HepG2 (cell line): ENCODE results near the gene CFAP99. TPM values are rescaled to one million over a fixed set of nuclear protein-coding genes. Genes with fewer than 3 reads are reported as not detected.

ENCODE experiments used
- ATAC-seq: fragments of 200-7000 bp; cut with Tn5 transposase; 3 replicates; pipeline ENCODE4 v1.9.1; 2020; ENCODE audit warnings: mild to moderate bottlenecking, moderate library complexity
- BruUV-seq: library from RNA; stranded (reverse); fragments of 400-500 nt; replicated peaks from 2 replicates; lab custom pipeline; 2021; lab: Mats Ljungman, UMichigan
- CTCF ChIA-PET: fragments of 300-600 bp; formaldehyde crosslinking; extraction: SDS; loops from one replicate; lab custom pipeline; 2021; ENCODE audit warnings: low total read pairs, inconsistent platforms, low intra/inter-chr PET ratio; lab: Yijun Ruan, JAX
- POLR2A ChIA-PET: fragments of 350-600 bp; sonication (Branson Sonifier 250); formaldehyde crosslinking; loops from one replicate; lab custom pipeline; 2020; ENCODE audit warnings: antibody characterized with exemption, inconsistent platforms; lab: Yijun Ruan, JAX
- DNase-seq: peaks from one replicate; pipeline ENCODE4 v3.0.0-alpha.2; 2015; ENCODE audit warnings: low spot score
- FAIRE-seq: peaks from 3 replicates; lab custom pipeline; 2011; peaks lifted over from hg19 to GRCh38; lab: Jason Lieb, UNC
- H2AFZ ChIP-seq: one replicate; pipeline ENCODE4 v1.6.1; 2011; ENCODE audit warnings: low read length, inconsistent platforms
- H3K27ac ChIP-seq: fragments of 300-600 bp; 3 replicates; pipeline ENCODE4 v1.8.0; 2011; ENCODE audit warnings: mixed run types, mild to moderate bottlenecking, mixed read lengths, low read length, inconsistent platforms; ENCODE audit not compliant: insufficient read depth; ENCODE audit errors: extremely low read length
- H3K27me3 ChIP-seq, 2 experiments: fragments of 200-600 bp in 1 of 2; 2 replicates in 1 of 2; 3 replicates in 1 of 2; pipeline versions ENCODE4 v1.6.0 to v1.8.0; 2011; ENCODE audit warnings: low read length in 2 of 2, mild to moderate bottlenecking in 2 of 2, moderate library complexity in 2 of 2, inconsistent platforms in 1 of 2; ENCODE audit not compliant: insufficient read depth in 2 of 2, control insufficient read depth in 1 of 2
- H3K36me3 ChIP-seq, 2 experiments: fragments of 200-600 bp in 1 of 2; replicated peaks in 1 of 2; 2 replicates in 1 of 2; 3 replicates in 1 of 2; pipeline versions ENCODE4 v1.5.1 to v1.8.0; 2011; ENCODE audit warnings: low read length in 2 of 2, inconsistent platforms in 1 of 2; ENCODE audit not compliant: insufficient read depth in 2 of 2, control insufficient read depth in 1 of 2
- H3K4me1 ChIP-seq: 2 replicates; pipeline ENCODE4 v1.5.1; 2012; ENCODE audit warnings: low read length, inconsistent platforms; ENCODE audit not compliant: insufficient read depth
- H3K4me2 ChIP-seq: 2 replicates; pipeline ENCODE4 v1.6.0; 2011; ENCODE audit warnings: low read depth, low read length, inconsistent platforms
- H3K4me3 ChIP-seq, 3 experiments: fragments of 200-600 bp in 1 of 3; sonication (generic), shearing (Covaris generic) in 1 of 3; replicated peaks in 1 of 3; 2 replicates each; pipeline ENCODE4 v1.5.1; 2011 to 2016; ENCODE audit warnings: low read length in 3 of 3, inconsistent platforms in 2 of 3, low read depth in 2 of 3, mild to moderate bottlenecking in 2 of 3, control low read depth in 1 of 3, mixed read lengths in 1 of 3; ENCODE audit not compliant: insufficient read depth in 1 of 3
- H3K79me2 ChIP-seq: one replicate; pipeline ENCODE4 v1.6.1; 2011; ENCODE audit warnings: low read length, inconsistent platforms; ENCODE audit not compliant: insufficient read depth
- H3K9ac ChIP-seq: 2 replicates; pipeline ENCODE4 v1.6.0; 2011; ENCODE audit warnings: mild to moderate bottlenecking, low read depth, low read length, inconsistent platforms; ENCODE audit not compliant: insufficient read depth
- H3K9me3 ChIP-seq: 2 replicates; pipeline ENCODE4 v1.5.1; 2012; ENCODE audit warnings: mild to moderate bottlenecking, low read length
- H4K20me1 ChIP-seq: 2 replicates; pipeline ENCODE4 v1.6.0; 2011; ENCODE audit warnings: inconsistent platforms, mild to moderate bottlenecking, low read length, moderate library complexity; ENCODE audit not compliant: insufficient read depth
- ADNP ChIP-seq: sonication (generic); formaldehyde crosslinking; IDR thresholded peaks from 2 replicates; pipeline ENCODE4 v1.4.0; 2020; ENCODE audit warnings: missing genetic modification reagents
- ATRX ChIP-seq: sonication (generic); formaldehyde crosslinking; IDR thresholded peaks from 2 replicates; pipeline ENCODE4 v1.4.0; 2020; ENCODE audit warnings: missing genetic modification reagents, borderline replicate concordance
- BRCA1 ChIP-seq: sonication (generic); formaldehyde crosslinking; IDR thresholded peaks from 2 replicates; pipeline ENCODE4 v1.4.0; 2020; ENCODE audit warnings: missing genetic modification reagents
- FOXJ3 ChIP-seq: sonication (generic); formaldehyde crosslinking; IDR thresholded peaks from 2 replicates; pipeline ENCODE4 v1.4.0; 2020; ENCODE audit warnings: missing genetic modification reagents, mild to moderate bottlenecking, borderline replicate concordance
- REPIN1 ChIP-seq: sonication (generic); formaldehyde crosslinking; IDR thresholded peaks from 2 replicates; pipeline ENCODE4 v1.8.0; 2022; ENCODE audit warnings: missing genetic modification reagents, low read depth, mild to moderate bottlenecking, borderline replicate concordance
- ZFP36 ChIP-seq: fragments of 150-350 bp; IDR thresholded peaks from 2 replicates; pipeline ENCODE4 v1.6.1; 2018; ENCODE audit warnings: borderline replicate concordance, low read length, low read depth; ENCODE audit not compliant: partially characterized antibody
- ZNF790 ChIP-seq: sonication (generic); formaldehyde crosslinking; IDR thresholded peaks from 2 replicates; pipeline ENCODE4 v1.8.0; 2022; ENCODE audit warnings: missing genetic modification reagents, mild to moderate bottlenecking, borderline replicate concordance
- WGBS: methylation state at CpG from one replicate; pipeline ENCODE4 v1.1.6; 2017; ENCODE audit warnings: low lambda C conversion rate; 5-methylcytosine and 5-hydroxymethylcytosine counted together
- in situ Hi-C: cut with HindIII; loops from 2 replicates; pipeline ENCODE4 v1.10.0; 2017; ENCODE audit warnings: low pct_unique_long_range_greater_than_20kb; ENCODE audit not compliant: extremely low pct_ligation_motif_present
- intact Hi-C: fragments of 100-400 bp; cut with micrococcal nuclease; formaldehyde crosslinking; loops from one replicate; pipeline ENCODE4 v1.10.0; 2022; ENCODE audit not compliant: unreplicated experiment
- polyA plus RNA-seq, 8 experiments: library from polyadenylated mRNA; depleted of rRNA in 3 of 8; stranded (reverse) in 7 of 8; unstranded in 1 of 8; fragments of >200 nt; fragmentation: Illumina TruSeq in 4 of 8; extraction: Trizol in 4 of 8; gene quantifications; 2 replicates each; pipeline versions ENCODE4 v1.2.1 to v1.2.3, GENCODE V29; 2011 to 2016; ENCODE audit warnings: low read depth in 4 of 8, missing spikeins in 1 of 8, mixed read lengths in 1 of 8; ENCODE audit not compliant: insufficient read depth in 1 of 8
- total RNA-seq, 5 experiments: library from RNA; depleted of rRNA; stranded (reverse); fragments of >200 nt; fragmentation: Illumina TruSeq; extraction: Trizol; gene quantifications; 2 replicates each; pipeline ENCODE4 v1.2.3, GENCODE V29; 2016; ENCODE audit warnings: low read depth in 1 of 5
- TF ChIP-seq, protein P1 (sequence below): sonication (generic); formaldehyde crosslinking; IDR thresholded peaks from 2 replicates; pipeline ENCODE4 v1.5.1; 2020; ENCODE audit warnings: missing genetic modification reagents, mild to moderate bottlenecking, borderline replicate concordance
- TF ChIP-seq, protein P2 (sequence below): sonication (generic); formaldehyde crosslinking; IDR thresholded peaks from 2 replicates; pipeline ENCODE4 v1.5.0; 2020; ENCODE audit warnings: missing genetic modification reagents, mild to moderate bottlenecking, borderline replicate concordance
- TF ChIP-seq, protein P3 (sequence below): sonication (generic); formaldehyde crosslinking; IDR thresholded peaks from 2 replicates; pipeline ENCODE4 v1.8.0; 2022; ENCODE audit warnings: mild to moderate bottlenecking, missing genetic modification reagents
- TF ChIP-seq, protein P4 (sequence below): sonication (generic); formaldehyde crosslinking; IDR thresholded peaks from 2 replicates; pipeline ENCODE4 v1.5.0; 2020; ENCODE audit warnings: missing genetic modification reagents, mild to moderate bottlenecking, borderline replicate concordance
- TF ChIP-seq, protein P5 (sequence below): sonication (generic); formaldehyde crosslinking; IDR thresholded peaks from 2 replicates; pipeline ENCODE4 v1.4.0; 2020; ENCODE audit warnings: missing genetic modification reagents, borderline replicate concordance

The CFAP99 gene
- total and polyA plus RNA-seq, 2 of the 13 experiments (the other 11 are each of a cell fraction or from before 2014, with no cell fraction given) = not detected

DNA sequence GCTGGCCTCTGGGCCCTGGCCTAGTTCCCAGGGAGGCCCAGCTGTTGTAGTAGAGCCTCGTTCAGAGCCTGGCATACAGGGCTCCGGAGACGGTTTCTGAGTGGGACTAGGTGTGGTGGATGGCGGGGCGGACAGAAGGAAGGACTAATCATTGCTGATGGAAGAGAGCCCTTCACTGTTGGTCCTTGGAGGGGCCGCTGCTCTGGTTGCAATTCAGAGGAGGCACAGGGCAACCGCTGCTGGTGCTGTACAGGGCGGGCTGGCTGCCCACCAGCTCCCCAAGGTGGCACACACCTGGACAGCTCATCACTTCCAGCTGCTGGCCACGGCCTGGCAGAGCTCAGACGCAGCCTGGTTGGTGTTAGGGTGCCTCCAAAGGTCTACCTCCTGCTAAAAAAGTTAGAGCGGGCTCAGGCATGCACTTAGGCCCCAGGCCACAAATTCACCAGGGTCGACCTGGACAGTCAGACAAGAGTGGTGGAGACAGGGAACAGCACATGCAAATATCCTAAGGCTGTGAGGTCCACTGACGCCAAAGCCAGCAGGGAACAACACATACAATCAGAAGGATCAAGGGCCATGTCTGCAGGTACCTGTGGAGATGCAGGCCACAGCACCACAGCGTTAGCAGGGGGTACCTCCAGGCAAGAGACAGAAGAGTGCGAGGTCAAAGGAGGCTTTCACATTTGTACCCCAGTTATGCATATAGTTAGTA is 42.6 kb downstream of the CFAP99 start:
- intact Hi-C loops (loop anchor here (10.0 kb wide), 1 partner anchor 217 kb away; the partner anchor contains the start of genes HAUS3 and POLN), in situ Hi-C loops (no loop called here)
- no peaks in the 10 kb centered on the region; a peak in 1 of 5 replicates for H3K36me3 ChIP-seq
- no peak overlapping the region for H3K27ac ChIP-seq
- no peak overlapping the region for H2AFZ ChIP-seq
- H4K20me1 ChIP-seq = no peaks in the 10 kb centered on the region
- H3K79me2 ChIP-seq = no peaks in the 10 kb centered on the region
- H3K27me3 ChIP-seq = peaks cover 8 to 49% of the 10 kb centered on the region in 2 experiments
- FAIRE-seq = peak; percentile 4
- no peak overlapping the region for H3K9ac ChIP-seq
- no peak overlapping the region for H3K4me3 ChIP-seq
- peaks cover 43% of the 10 kb centered on the region for H3K4me1 ChIP-seq
- H3K9me3 ChIP-seq = no peaks in the 10 kb centered on the region
- no peak for ATAC-seq
- no TSS peak for BruUV-seq
- no peak for DNase-seq
- ChIA-PET POLR2A (no interaction called here), CTCF (no interaction called here)
- 38% methylated on average over 6 of the region's 15 CpGs for WGBS
- no peak overlapping the region for H3K4me2 ChIP-seq
- TF ChIP-seq, protein P1, sequence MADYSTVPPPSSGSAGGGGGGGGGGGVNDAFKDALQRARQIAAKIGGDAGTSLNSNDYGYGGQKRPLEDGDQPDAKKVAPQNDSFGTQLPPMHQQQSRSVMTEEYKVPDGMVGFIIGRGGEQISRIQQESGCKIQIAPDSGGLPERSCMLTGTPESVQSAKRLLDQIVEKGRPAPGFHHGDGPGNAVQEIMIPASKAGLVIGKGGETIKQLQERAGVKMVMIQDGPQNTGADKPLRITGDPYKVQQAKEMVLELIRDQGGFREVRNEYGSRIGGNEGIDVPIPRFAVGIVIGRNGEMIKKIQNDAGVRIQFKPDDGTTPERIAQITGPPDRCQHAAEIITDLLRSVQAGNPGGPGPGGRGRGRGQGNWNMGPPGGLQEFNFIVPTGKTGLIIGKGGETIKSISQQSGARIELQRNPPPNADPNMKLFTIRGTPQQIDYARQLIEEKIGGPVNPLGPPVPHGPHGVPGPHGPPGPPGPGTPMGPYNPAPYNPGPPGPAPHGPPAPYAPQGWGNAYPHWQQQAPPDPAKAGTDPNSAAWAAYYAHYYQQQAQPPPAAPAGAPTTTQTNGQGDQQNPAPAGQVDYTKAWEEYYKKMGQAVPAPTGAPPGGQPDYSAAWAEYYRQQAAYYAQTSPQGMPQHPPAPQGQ (CRISPR knock-in tag) = no peak
- no peak for TF ChIP-seq REPIN1 (CRISPR knock-in tag)
- TF ChIP-seq, protein P2, sequence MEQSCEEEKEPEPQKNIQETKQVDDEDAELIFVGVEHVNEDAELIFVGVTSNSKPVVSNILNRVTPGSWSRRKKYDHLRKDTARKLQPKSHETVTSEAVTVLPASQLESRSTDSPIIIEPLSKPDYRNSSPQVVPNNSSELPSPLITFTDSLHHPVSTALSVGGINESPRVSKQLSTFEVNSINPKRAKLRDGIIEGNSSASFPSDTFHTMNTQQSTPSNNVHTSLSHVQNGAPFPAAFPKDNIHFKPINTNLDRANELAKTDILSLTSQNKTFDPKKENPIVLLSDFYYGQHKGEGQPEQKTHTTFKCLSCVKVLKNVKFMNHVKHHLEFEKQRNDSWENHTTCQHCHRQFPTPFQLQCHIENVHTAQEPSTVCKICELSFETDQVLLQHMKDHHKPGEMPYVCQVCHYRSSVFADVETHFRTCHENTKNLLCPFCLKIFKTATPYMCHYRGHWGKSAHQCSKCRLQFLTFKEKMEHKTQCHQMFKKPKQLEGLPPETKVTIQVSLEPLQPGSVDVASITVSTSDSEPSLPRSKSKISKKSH (CRISPR knock-in tag) = no peak
- TF ChIP-seq ZFP36 = no peak
- no peak for TF ChIP-seq FOXJ3 (CRISPR knock-in tag)
- TF ChIP-seq, protein P3, sequence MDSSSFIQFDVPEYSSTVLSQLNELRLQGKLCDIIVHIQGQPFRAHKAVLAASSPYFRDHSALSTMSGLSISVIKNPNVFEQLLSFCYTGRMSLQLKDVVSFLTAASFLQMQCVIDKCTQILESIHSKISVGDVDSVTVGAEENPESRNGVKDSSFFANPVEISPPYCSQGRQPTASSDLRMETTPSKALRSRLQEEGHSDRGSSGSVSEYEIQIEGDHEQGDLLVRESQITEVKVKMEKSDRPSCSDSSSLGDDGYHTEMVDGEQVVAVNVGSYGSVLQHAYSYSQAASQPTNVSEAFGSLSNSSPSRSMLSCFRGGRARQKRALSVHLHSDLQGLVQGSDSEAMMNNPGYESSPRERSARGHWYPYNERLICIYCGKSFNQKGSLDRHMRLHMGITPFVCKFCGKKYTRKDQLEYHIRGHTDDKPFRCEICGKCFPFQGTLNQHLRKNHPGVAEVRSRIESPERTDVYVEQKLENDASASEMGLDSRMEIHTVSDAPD (CRISPR knock-in tag) = no peak
- TF ChIP-seq ZNF790 (CRISPR knock-in tag) = no peak
- TF ChIP-seq ADNP (CRISPR knock-in tag) = no peak
- TF ChIP-seq, protein P4, sequence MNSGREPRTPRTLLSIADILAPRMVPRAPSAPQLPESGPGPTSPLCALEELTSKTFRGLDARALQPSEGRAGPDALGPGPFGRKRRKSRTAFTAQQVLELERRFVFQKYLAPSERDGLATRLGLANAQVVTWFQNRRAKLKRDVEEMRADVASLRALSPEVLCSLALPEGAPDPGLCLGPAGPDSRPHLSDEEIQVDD (CRISPR knock-in tag) = no peak
- no peak for TF ChIP-seq ATRX (CRISPR knock-in tag)
- TF ChIP-seq BRCA1 (CRISPR knock-in tag) = no peak
- TF ChIP-seq, protein P5, sequence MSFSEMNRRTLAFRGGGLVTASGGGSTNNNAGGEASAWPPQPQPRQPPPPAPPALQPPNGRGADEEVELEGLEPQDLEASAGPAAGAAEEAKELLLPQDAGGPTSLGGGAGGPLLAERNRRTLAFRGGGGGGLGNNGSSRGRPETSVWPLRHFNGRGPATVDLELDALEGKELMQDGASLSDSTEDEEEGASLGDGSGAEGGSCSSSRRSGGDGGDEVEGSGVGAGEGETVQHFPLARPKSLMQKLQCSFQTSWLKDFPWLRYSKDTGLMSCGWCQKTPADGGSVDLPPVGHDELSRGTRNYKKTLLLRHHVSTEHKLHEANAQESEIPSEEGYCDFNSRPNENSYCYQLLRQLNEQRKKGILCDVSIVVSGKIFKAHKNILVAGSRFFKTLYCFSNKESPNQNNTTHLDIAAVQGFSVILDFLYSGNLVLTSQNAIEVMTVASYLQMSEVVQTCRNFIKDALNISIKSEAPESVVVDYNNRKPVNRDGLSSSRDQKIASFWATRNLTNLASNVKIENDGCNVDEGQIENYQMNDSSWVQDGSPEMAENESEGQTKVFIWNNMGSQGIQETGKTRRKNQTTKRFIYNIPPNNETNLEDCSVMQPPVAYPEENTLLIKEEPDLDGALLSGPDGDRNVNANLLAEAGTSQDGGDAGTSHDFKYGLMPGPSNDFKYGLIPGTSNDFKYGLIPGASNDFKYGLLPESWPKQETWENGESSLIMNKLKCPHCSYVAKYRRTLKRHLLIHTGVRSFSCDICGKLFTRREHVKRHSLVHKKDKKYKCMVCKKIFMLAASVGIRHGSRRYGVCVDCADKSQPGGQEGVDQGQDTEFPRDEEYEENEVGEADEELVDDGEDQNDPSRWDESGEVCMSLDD = no peak
